ENCODE data around the gene SGSM1. TPM values are rescaled to one million over a fixed set of nuclear protein-coding genes. Genes with fewer than 3 reads are reported as not detected.

Gene SGSM1
- total and polyA plus RNA-seq, 9 donors: 0.91 to 4.4 (median 2.5) TPM

GRCh38 chr22:24948356-24949202 lies 142.6 kb downstream of the SGSM1 start:
- no peak overlapping the region for H3K4me3 ChIP-seq
- intact Hi-C loops (cut with DNase I): no loop called here
- H3K27me3 ChIP-seq: no peaks in the 10 kb centered on the region
- no peaks in the 10 kb centered on the region for H3K4me1 ChIP-seq (ENCODE audit: insufficient read depth)
- no peak overlapping the region for H3K27ac ChIP-seq
- 79 to 82% (median 80%) methylated on average over 13 of the region's 13 CpGs for WGBS, 3 donors
- H3K36me3 ChIP-seq: no peaks in the 10 kb centered on the region
- no peaks in the 10 kb centered on the region for H3K9me3 ChIP-seq
- TF ChIP-seq EP300 (IDR thresholded peaks at IDR 0.05) (no peak), CTCF (IDR thresholded peaks at IDR 0.05) (no peak), POLR2A (IDR thresholded peaks at IDR 0.05) (no peak)
- DNase-seq: no peak

- Histone ChIP-seq H3K27me3 (no peaks in the 10 kb centered on the region), H3K4me1 (ENCODE audit: insufficient read depth) (peaks cover 2% of the 10 kb centered on the region), H3K36me3 (no peaks in the 10 kb centered on the region), H3K27ac (no peak overlapping the region), H3K4me3 (no peak overlapping the region), H3K9me3 (no peaks in the 10 kb centered on the region)
- TF ChIP-seq POLR2A (IDR thresholded peaks at IDR 0.05) (no peak), CTCF (IDR thresholded peaks at IDR 0.05) (no peak), EP300 (IDR thresholded peaks at IDR 0.05) (no peak)
- no peak for DNase-seq
- intact Hi-C loops (cut with DNase I): loop anchor here in 2 of 4 donors (5.0 kb wide), 2 partner anchors 77 to 97 kb away; no protein-coding TSS in a partner anchor
- 11 to 12% (median 11%) methylated on average over 7 of the region's 7 CpGs for WGBS, 3 donors
Measured at GRCh38 chr22:24950272-24950902, 144.4 kb downstream of the SGSM1 start.

- TF ChIP-seq EP300 (IDR thresholded peaks at IDR 0.05): no peak
- TF ChIP-seq POLR2A (IDR thresholded peaks at IDR 0.05): peak; percentile 39
- TF ChIP-seq CTCF (IDR thresholded peaks at IDR 0.05): peak; percentile 96 to 98 (median 97)
- H3K4me3 ChIP-seq: peak within 1 kb of the TSS; percentile 54
- no peaks in the 10 kb centered on the region for H3K9me3 ChIP-seq
- peak; percentile 89 to 94 (median 92) for DNase-seq
- intact Hi-C loops (cut with DNase I): loop anchor here (1.0 to 5.0 kb wide), 4 partner anchors 75 to 97 kb away; no protein-coding TSS in a partner anchor
- no peaks in the 10 kb centered on the region for H3K27me3 ChIP-seq
- H3K27ac ChIP-seq: peak within 1 kb of the TSS; percentile 65 to 69
- H3K36me3 ChIP-seq: no peaks in the 10 kb centered on the region
- 1 to 5% (median 2%) methylated on average over 24 to 71 of the region's 71 CpGs for WGBS, 3 donors
- H3K4me1 ChIP-seq (ENCODE audit: insufficient read depth): peaks cover 2% of the 10 kb centered on the region
Measured at GRCh38 chr22:24951942-24952836, 146.2 kb downstream of the SGSM1 start, which contains the start of gene KIAA1671. KIAA1671 (plus strand) TSS chr22:24952716; CDS start chr22:25028000, 75,284 bp downstream.
